ENCODE results near the gene SLC8A3. TPM values are rescaled to one million over a fixed set of nuclear protein-coding genes. Genes with fewer than 3 reads are reported as not detected.

SLC8A3 gene
- total RNA-seq, 1 donor from 2014 or later: 32.5 TPM

Other genes with a start within 250 kb of the SLC8A3 start
- gene COX16, start 170.7 kb upstream of the SLC8A3 start, total RNA-seq: 41.3 TPM
- gene SYNJ2BP, start 228.1 kb upstream of the SLC8A3 start, total RNA-seq: 19.2 TPM